CD4-positive, alpha-beta T cell (primary cell): ENCODE results near the gene BICD1. TPM values are rescaled to one million over a fixed set of nuclear protein-coding genes. Genes with fewer than 3 reads are reported as not detected.

ENCODE experiments used
- ATAC-seq: fragments of 200-7000 bp; cut with Tn5 transposase; one replicate; pipeline ENCODE4 v1.10.0; 2022; ENCODE audit warnings: mild to moderate bottlenecking; ENCODE audit not compliant: poor library complexity
- CTCF ChIA-PET: fragments of 350-600 bp; sonication (Branson Sonifier 250); formaldehyde crosslinking; loops from one replicate; lab custom pipeline; 2021; ENCODE audit warnings: antibody characterized with exemption, inconsistent platforms; lab: Charles Lee
- POLR2A ChIA-PET: fragments of 350-600 bp; sonication (Branson Sonifier 250); formaldehyde crosslinking; loops from one replicate; lab custom pipeline; 2021; ENCODE audit warnings: antibody characterized with exemption, inconsistent platforms; lab: Charles Lee
- DNase-seq, 14 experiments: peaks; one replicate each; pipeline ENCODE4 v3.0.0-alpha.2; 2013 to 2020; ENCODE audit warnings: mixed read lengths in 2 of 14
- H3K27ac ChIP-seq, 2 donors: one replicate each; pipeline versions ENCODE4 v1.5.1 to v1.7.0; 2013; ENCODE audit warnings: low read length in 2 of 2, low read depth in 1 of 2, mild to moderate bottlenecking in 1 of 2
- H3K27me3 ChIP-seq, 2 experiments: 1 replicate in 1 of 2; 2 replicates in 1 of 2; pipeline versions ENCODE4 v1.6.1 to v1.7.0; 2013; ENCODE audit warnings: low read length in 2 of 2, control low read depth in 1 of 2, mild to moderate bottlenecking in 1 of 2, moderate library complexity in 1 of 2; ENCODE audit not compliant: insufficient read depth in 2 of 2, control insufficient read depth in 1 of 2
- H3K36me3 ChIP-seq: one replicate; pipeline ENCODE4 v1.6.1; 2013; ENCODE audit warnings: low read length, control low read depth; ENCODE audit not compliant: insufficient read depth
- H3K4me1 ChIP-seq: one replicate; pipeline ENCODE4 v1.6.1; 2013; ENCODE audit warnings: low read length, control low read depth; ENCODE audit not compliant: insufficient read depth
- H3K4me3 ChIP-seq: one replicate; pipeline ENCODE4 v1.5.1; 2013; ENCODE audit warnings: mild to moderate bottlenecking, low read length, moderate library complexity
- H3K9me3 ChIP-seq, 2 experiments: 1 replicate in 1 of 2; 2 replicates in 1 of 2; pipeline versions ENCODE4 v1.6.1 to v1.7.0; 2013; ENCODE audit warnings: low read length in 2 of 2, mild to moderate bottlenecking in 2 of 2, control low read depth in 1 of 2, moderate library complexity in 1 of 2; ENCODE audit not compliant: control insufficient read depth in 1 of 2, insufficient read depth in 1 of 2
- H3K27ac Mint-ChIP-seq: one replicate; pipeline ENCODE4 v1.8.0; 2020; ENCODE audit warnings: mixed read lengths
- H3K27me3 Mint-ChIP-seq: one replicate; pipeline ENCODE4 v1.8.0; 2021; ENCODE audit warnings: mixed read lengths
- H3K36me3 Mint-ChIP-seq: one replicate; pipeline ENCODE4 v1.8.0; 2021; ENCODE audit warnings: low read depth, mixed read lengths
- H3K4me1 Mint-ChIP-seq: one replicate; pipeline ENCODE4 v1.8.0; 2021; ENCODE audit warnings: low read depth, mixed read lengths
- H3K4me3 Mint-ChIP-seq: one replicate; pipeline ENCODE4 v1.8.0; 2020; ENCODE audit warnings: mild to moderate bottlenecking, mixed read lengths
- H3K9me3 Mint-ChIP-seq: one replicate; pipeline ENCODE4 v1.8.0; 2020; ENCODE audit warnings: mixed read lengths
- CTCF ChIP-seq: fragments of 200-600 bp; IDR thresholded peaks from one replicate; pipeline ENCODE4 v1.8.0; 2022; ENCODE audit warnings: antibody characterized with exemption, mild to moderate bottlenecking
- intact Hi-C, 2 experiments: fragments of 100-400 bp; cut with DNase I in 1 of 2; cut with micrococcal nuclease in 1 of 2; formaldehyde crosslinking; loops; one replicate each; pipeline versions ENCODE4 v1.15.1 to v1.9.0; 2023 to 2025; cut with DNase I, micrococcal nuclease
- total RNA-seq, 174 experiments: library from RNA in 2 of 174; stranded (reverse) in 2 of 174; gene quantifications; one replicate each; pipeline ENCODE4 v1.2.3 and lab custom pipeline; 2021 to 2026

BICD1 gene
- total RNA-seq, 2 experiments from 2014 or later: 13.5 to 14.3 TPM

- no peak overlapping the region for H3K4me3 ChIP-seq
- no peaks in the 10 kb centered on the region for H3K4me1 ChIP-seq
- no peaks in the 10 kb centered on the region for H3K9me3 ChIP-seq
- CTCF ChIA-PET: no interaction called here
- H3K36me3 ChIP-seq: no peaks in the 10 kb centered on the region
- no peaks in the 10 kb centered on the region for H3K27me3 ChIP-seq
- no peak for DNase-seq
- no peak for ATAC-seq
- H3K4me3 Mint-ChIP-seq: no peak overlapping the region
- intact Hi-C loops: no loop called here
- no peak overlapping the region for H3K27ac ChIP-seq
- POLR2A ChIA-PET: no interaction called here
- H3K27ac Mint-ChIP-seq: no peak overlapping the region
- H3K36me3 Mint-ChIP-seq: peaks cover 21% of the 10 kb centered on the region
- H3K9me3 Mint-ChIP-seq: no peaks in the 10 kb centered on the region
- H3K4me1 Mint-ChIP-seq: no peaks in the 10 kb centered on the region
- no peaks in the 10 kb centered on the region for H3K27me3 Mint-ChIP-seq
- no peak for TF ChIP-seq CTCF
Measured at GRCh38 chr12:32148372-32148771, 41.7 kb downstream of the BICD1 start.

GRCh38 chr12:32149489-32149888 is 42.8 kb downstream of the BICD1 start:
- POLR2A ChIA-PET: no interaction called here
- Histone ChIP-seq H3K4me1 (no peaks in the 10 kb centered on the region), H3K9me3 (no peaks in the 10 kb centered on the region), H3K27me3 (no peaks in the 10 kb centered on the region), H3K4me3 (no peak overlapping the region), H3K27ac (no peak overlapping the region), H3K36me3 (no peaks in the 10 kb centered on the region)
- TF ChIP-seq CTCF: no peak
- no peak for DNase-seq
- Mint-ChIP-seq H3K9me3 (no peaks in the 10 kb centered on the region), H3K4me3 (no peak overlapping the region), H3K27me3 (no peaks in the 10 kb centered on the region), H3K4me1 (no peaks in the 10 kb centered on the region), H3K27ac (no peak overlapping the region), H3K36me3 (peaks cover 21% of the 10 kb centered on the region)
- intact Hi-C loops: no loop called here
- CTCF ChIA-PET: no interaction called here
- no peak for ATAC-seq

- POLR2A ChIA-PET: no interaction called here
- Mint-ChIP-seq H3K4me1 (no peaks in the 10 kb centered on the region), H3K27ac (no peak overlapping the region), H3K27me3 (no peaks in the 10 kb centered on the region), H3K36me3 (peaks cover 21% of the 10 kb centered on the region), H3K9me3 (no peaks in the 10 kb centered on the region), H3K4me3 (no peak overlapping the region)
- intact Hi-C loops: no loop called here
- TF ChIP-seq CTCF: no peak
- DNase-seq (no peak), ATAC-seq (no peak)
- Histone ChIP-seq H3K36me3 (no peaks in the 10 kb centered on the region), H3K27me3 (no peaks in the 10 kb centered on the region), H3K4me3 (no peak overlapping the region), H3K27ac (no peak overlapping the region), H3K9me3 (no peaks in the 10 kb centered on the region), H3K4me1 (no peaks in the 10 kb centered on the region)
- CTCF ChIA-PET: no interaction called here
Measured at GRCh38 chr12:32151086-32151485, 44.4 kb downstream of the BICD1 start.
